GM19099 (cell line): ENCODE measurements around the gene AGPS.

ENCODE experiments used
- POLR2A ChIP-seq: IDR thresholded peaks from 3 replicates; pipeline ENCODE4 v1.6.1; 2011; ENCODE audit warnings: low read depth; ENCODE audit not compliant: insufficient read length; ENCODE audit errors: extremely low read depth

Gene AGPS

DNA sequence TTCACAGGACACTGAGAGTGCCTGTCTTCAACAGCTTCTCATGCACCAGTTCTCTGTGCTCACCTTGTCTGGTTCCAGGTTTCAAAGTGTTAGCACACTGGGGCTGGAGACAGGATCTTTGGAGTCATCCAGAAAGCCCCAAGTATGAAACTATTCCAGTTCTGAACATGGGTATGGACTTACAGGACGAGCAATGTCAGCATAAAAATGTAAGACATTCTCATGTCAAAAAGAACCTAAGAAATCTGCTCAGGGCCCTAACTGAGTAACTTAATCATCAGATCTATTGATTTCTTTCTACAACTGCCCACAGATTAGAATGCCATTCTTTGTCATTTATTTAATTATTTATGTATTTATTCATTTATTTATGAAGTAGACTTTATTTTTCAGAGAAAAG lies 184.5 kb downstream of the AGPS start:
- TF ChIP-seq POLR2A: no peak

DNA sequence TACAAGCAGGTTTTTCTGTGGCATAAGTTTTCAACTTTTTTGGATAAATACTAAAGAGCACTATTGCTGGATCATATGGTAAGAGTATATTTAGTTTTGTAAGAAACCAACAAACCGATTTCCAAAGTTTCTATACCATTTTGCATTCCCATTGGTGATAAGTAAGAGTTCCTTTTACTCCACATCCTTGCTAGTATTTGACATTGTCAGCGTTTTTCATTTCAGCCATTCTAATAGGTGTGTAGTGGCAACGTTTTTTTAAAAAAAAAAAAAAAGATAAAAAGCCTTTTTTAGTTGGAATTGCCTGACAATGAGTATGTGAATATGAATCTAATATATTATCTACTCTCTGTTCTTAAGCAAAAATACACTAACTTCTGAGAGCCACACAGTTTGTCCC lies 185.9 kb downstream of the AGPS start:
- TF ChIP-seq POLR2A: no peak

DNA sequence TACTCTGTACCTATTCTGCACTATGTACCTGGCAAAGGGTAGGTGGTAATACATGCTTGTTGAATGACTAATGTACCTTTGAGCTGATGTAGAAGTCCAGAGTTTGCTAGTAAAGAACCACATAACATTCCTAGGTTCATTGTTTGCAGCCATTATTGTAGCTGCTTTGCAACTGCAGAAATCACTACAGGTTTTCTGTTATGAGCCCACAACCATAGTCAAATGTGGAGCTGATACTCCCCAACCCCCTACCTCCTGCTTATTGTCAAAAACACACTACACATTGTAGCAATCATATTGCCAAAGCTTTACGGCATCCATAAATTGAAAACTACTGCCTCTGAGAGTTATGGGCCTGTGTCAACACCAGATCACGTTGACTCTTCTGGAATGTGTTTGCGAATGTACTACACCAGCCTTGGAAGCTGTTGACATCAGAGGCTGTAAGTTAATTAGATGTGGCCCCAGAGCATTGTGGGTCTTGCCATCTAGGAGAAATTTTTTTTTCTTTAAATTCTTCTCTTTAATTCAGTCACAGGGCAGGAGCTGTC lies 187.0 kb downstream of the AGPS start:
- TF ChIP-seq POLR2A: no peak

DNA sequence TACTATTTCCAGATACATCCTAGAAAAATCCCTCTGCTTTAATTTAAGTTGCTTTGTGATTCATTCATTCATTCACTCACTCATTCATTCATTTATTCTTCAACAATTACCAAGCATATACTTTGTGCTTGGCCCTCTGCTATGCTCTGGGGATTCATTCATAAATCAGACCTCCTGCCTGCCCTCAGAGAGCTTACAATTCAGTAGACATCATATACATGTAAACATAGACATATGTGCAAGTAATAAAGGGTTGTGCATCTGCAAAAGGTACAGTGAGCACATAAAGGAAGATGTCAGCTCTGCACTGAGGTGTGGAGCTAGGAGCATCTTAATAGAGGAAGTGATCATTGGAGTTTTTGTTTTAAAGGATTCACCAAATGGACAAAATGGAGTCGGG lies 189.4 kb downstream of the AGPS start:
- TF ChIP-seq POLR2A: no peak

DNA sequence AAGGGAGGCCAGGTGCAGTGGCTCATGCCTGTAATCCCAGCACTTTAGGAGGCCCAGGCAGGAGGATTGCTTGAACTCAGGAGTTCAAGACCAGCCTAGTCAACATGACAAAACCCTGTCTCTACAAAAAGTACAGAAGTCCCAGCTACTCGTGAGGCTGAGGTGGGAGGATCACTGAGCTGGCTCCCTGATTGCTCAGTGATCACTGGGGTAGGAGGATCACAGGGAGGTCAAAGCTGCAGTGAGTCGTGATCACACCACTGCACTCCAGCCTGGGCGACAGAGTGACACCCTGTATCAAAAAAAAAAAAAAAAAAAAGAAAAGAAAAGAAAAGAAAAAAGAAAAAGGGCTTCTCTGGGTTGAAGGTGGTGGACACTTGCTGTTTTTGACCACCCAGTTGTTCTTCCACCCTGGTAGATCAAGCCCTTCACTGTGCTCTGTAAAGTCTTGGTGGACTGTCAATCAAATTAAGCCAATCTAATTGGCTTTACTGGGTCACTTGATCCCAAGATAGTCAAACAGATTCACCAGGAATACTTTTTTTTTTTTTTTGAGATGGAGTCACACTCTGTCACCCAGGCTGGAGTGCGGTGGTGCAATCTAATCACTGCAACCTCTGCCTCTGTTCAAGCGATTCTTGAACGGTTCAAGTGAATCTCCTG lies 191.6 kb downstream of the AGPS start:
- TF ChIP-seq POLR2A: no peak

DNA sequence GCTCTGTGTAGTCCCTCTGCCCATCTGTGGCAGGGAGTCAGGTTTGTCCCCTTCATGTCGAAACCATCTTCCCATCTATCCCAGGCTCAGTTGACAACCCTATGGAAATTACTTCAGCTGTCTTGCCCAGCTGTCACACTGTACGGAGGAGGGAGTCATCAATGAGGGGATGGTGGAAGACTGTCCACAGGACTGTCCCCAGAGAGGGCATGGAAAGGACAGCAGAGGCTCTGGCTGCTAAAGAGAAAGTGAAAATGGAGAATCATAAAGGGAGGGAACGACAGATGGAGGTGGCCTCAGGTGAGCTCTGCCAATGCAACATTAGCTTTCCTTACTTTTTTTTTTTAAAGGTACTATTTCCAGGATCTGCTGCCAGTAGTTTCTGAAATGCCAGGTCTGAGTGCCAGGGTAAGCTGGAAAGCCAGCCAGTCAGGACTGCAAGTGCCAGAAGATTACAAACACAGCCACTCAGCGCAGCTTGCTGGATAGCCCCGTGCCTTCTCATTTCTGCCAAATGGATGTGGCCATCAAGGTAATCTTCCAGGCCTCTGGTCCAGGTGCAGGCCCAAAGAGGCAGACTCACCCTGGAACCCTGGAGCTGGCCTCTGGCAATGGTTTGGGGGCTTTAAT lies 192.8 kb downstream of the AGPS start:
- no peak for TF ChIP-seq POLR2A

DNA sequence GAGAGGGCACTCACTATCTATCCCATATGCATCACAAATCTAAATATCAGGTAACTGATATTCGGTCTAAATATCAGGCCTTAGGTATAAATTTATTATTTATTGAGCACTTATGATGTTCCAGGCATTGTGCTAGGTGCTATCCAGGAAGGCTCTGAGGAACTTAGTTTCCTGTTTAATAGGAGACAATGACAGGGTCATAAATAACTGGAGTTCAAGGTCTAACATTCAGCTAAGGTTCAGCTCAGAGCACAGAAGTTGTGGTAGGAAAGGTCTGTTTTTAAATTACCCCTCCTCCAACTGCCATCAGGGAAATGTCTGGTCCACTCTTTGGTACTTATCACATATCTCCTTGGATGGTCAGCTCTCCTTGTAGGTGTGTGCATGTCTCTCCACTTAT lies 193.6 kb downstream of the AGPS start:
- TF ChIP-seq POLR2A: no peak

DNA sequence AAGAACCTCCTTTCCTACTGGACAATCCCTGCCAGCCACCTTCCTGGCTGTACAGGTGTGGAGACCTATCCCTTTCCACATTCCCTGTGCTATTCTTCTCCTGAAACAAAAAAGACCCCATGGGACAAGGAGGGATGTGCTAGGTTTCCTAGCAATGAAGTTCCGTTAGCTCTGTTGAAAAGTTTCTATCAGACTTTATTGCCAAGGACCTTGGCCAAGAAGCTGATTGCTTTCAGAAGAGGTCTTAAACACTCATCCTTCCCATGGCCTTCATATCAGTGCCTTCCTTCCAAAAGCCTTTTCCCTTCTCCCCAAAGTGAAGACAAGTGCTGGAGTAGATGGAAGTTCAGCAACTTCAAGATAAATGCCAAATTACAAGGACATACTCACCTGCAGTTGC lies 194.8 kb downstream of the AGPS start:
- no peak for TF ChIP-seq POLR2A

DNA sequence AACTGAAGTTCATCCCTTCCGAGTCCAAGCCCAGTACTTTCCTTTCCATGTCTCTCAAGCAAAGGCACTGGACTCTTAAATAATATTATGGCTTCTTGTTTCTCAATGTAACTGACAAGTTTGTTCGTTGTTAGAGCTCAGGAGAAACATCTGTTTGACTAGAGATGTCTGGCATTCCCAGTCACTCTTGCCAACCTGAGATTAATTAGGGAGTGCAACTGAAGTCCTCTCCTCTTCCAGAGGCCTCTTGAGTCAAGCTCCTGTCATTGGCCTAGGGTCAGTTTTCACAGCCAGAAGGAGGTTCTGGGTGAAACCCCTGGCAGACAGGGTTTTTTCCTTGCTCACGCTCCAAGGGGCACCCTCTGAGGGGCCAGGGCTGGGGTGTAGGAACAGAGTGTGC lies 196.1 kb downstream of the AGPS start:
- TF ChIP-seq POLR2A: no peak

DNA sequence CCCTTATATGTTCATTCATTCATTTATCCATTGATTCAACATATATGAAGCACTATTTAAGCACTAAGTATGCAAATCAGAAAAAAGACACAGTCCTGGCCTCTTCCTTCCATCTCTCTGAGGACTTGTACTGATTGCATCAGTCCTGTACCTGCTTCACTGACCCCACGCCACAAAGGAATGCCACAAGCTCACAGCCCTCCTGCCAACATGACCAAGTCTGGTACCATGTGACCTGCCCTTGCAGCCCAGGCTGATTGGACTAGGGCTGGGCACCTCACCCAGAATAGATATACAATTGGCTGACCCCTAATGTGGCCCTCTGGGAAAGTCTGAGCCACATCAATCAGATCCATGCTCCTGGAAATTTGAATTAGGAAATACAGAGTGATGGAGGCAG lies 196.6 kb downstream of the AGPS start:
- TF ChIP-seq POLR2A: no peak

DNA sequence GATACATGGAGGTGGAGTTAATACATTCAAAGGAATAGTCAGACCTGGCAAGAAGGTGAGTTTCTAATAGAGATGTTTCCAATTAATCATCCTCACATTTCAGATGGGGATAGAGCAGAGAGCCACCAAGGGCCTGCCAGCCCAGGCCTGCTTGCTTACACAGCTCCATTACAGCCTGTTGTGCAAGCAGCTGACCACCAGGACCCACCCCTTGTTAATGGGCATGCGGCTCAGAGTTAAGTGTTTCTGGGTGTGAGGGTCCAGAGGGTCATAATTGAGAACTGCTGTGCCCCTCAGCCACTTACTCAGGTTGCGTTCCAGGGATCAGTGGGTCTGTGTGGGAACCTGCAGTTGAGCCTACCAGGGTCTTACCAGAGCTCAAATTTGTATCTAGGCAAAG lies 199.8 kb downstream of the AGPS start:
- no peak for TF ChIP-seq POLR2A

GRCh38 chr2:177592945-177593344 lies 200.4 kb downstream of the AGPS start:
- no peak for TF ChIP-seq POLR2A

DNA sequence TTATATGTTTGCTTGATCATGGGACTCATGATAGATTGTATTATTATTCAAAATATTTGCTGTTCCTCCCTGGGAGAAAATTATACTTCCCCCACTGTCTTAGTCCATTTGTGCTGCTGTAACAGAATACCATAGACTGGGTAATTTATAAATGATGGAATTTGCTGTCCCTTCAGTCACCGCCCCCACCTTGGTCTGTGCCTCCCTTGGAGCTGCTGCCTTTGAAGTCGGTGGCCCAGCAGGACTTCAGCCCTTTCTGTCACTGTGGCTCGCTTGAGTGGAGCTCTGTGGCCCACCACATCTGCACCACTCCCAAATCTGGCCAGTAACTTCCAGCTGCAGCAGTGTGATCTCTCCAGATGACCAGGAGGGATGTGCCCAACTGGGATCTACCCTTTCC lies 200.8 kb downstream of the AGPS start:
- TF ChIP-seq POLR2A: no peak
